Measurements from ENCODE around the gene GRID2.

GRID2 gene

DNA sequence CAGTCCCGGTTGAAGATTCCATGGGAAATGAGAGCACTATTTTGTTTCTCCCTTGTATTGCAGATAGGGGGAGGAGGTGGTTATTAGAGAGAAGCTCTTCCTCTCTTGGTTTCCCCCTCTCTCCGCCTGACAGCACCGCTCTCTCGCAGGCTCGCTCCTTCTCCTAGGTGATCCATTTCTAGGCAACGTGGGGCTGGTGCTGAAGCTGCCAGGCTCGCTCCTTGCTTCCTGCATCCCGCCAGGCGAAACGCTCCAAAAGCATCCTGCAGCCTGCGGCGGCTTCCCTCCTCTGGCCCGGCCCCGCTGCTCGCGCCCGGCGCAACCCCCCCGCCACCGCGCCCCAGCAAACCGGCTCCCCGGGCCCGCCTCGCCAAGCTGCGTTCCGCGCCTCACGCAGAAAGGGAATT, at the start of gene GRID2:
Gene GRID2 (plus strand): TSS at position 346 of the 407 bp plus-strand sequence.
- no peaks in the 10 kb centered on the region for H3K27me3 ChIP-seq (ENCODE audit: control insufficient read depth, insufficient read depth, low read length)
- peak within 1 kb of the TSS; percentile 72 for H3K4me3 ChIP-seq (ENCODE audit: low read depth, low read length)
- H3K9ac ChIP-seq (ENCODE audit: low read depth, low read length) = peak within 1 kb of the TSS; percentile 71

DNA sequence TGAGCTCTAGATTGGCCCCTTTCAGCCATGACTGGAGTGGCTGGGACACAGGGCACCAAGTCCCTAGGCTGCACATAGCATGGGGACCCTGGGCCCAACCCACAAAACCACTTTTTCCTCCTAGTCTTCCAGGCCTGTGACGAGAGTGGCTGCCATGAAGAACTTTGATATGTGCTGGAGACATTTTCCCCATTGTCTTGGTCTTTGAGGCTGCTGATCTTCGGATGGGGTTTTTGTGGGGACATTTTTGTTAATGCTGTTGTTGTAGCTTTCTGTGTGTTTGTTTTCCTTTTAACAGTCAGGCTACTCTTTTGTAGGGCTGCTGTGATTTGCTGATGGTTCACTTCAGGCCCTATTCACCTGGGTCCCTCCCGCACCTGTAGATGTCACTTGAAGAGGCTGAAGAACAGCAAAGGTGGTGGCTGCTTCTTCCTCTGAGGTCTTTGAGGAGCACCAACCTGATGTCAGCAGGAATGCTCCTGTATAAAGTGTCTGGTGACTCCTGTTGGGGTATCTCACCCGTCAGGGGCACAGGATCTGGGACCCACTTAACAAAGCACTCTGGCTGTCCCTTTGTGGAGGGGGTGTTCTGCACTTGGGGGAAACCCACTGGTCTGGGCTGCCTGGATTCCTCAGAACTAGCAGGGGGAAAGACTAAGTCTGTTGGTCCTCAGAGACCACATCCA, 49.6 kb upstream of the GRID2 start:
- Histone ChIP-seq H3K4me3 (ENCODE audit: low read depth, low read length) (no peak overlapping the region), H3K9me3 (ENCODE audit: control insufficient read depth, insufficient read depth, low read length) (peaks cover 6% of the 10 kb centered on the region), H3K36me3 (ENCODE audit: control insufficient read depth, insufficient read depth, low read length) (no peaks in the 10 kb centered on the region)

More for the DNA sequence above, at the start of gene GRID2:
- H3K9me3 ChIP-seq (ENCODE audit: control insufficient read depth, insufficient read depth, low read length) = no peaks in the 10 kb centered on the region
- no peaks in the 10 kb centered on the region for H3K36me3 ChIP-seq (ENCODE audit: control insufficient read depth, insufficient read depth, low read length)
- peaks cover 36% of the 10 kb centered on the region for H3K4me1 ChIP-seq (ENCODE audit: control insufficient read depth, insufficient read depth, low read length)

DNA sequence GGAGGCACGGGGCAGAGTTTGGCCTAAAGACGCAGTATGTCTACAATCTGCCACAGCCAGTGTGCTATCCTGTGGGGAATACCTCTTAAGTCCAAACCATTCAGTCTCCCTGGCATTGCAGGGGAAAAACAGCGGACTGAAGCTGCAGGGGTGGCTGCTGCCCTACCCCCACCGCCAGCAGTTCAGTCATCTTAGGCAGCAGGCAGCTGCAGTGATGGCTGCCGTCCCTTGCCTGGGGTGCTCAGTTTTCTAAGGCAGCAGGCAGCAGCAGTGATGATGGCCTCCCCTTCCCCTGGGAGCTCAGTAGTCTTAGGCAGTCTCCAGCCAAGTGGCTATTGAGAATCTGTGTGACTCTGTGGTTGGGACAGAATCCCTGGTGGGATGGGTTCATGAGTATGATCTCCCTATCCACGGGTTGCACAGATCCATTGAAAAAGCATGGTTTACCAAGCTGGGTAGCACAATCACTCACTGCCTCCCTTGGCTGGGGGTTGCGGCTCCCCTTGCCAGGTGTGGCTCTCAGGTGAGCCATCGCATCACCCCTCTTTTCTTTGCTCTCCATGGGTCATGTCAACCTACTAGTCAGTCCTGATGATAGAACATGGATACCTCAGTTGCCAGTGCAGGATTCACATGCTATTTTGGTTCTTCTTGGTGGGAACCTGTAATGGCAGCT, 48.9 kb upstream of the GRID2 start:
- H3K36me3 ChIP-seq (ENCODE audit: control insufficient read depth, insufficient read depth, low read length) = peaks cover 2% of the 10 kb centered on the region
- no peak overlapping the region for H3K9ac ChIP-seq (ENCODE audit: low read depth, low read length)
- H3K27me3 ChIP-seq (ENCODE audit: control insufficient read depth, insufficient read depth, low read length) = peaks cover 3% of the 10 kb centered on the region
- peaks cover 6% of the 10 kb centered on the region for H3K9me3 ChIP-seq (ENCODE audit: control insufficient read depth, insufficient read depth, low read length)
- H3K4me3 ChIP-seq (ENCODE audit: low read depth, low read length) = no peak overlapping the region
- H3K4me1 ChIP-seq (ENCODE audit: control insufficient read depth, insufficient read depth, low read length) = no peaks in the 10 kb centered on the region

More for the DNA sequence above, 49.6 kb upstream of the GRID2 start:
- no peak overlapping the region for H3K9ac ChIP-seq (ENCODE audit: low read depth, low read length)
- no peaks in the 10 kb centered on the region for H3K4me1 ChIP-seq (ENCODE audit: control insufficient read depth, insufficient read depth, low read length)
- peaks cover 8% of the 10 kb centered on the region for H3K27me3 ChIP-seq (ENCODE audit: control insufficient read depth, insufficient read depth, low read length)

DNA sequence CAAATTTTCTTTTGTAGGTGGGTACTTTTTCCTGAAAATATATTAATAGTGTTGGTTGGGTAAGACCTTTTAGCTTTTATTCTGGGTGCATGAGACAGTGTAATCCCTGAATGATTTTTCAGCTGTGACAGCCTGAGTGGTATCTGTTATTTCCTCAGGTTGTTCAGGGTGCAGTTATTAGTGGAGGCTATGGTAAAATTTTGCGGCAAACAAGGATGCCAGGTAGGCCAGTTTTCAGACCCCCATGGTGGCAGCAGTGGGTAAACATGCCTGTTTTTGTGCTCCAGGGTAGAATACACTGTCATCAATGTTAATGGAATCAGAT, 47.9 kb upstream of the GRID2 start:
- peaks cover 6% of the 10 kb centered on the region for H3K9me3 ChIP-seq (ENCODE audit: control insufficient read depth, insufficient read depth, low read length)
- no peaks in the 10 kb centered on the region for H3K4me1 ChIP-seq (ENCODE audit: control insufficient read depth, insufficient read depth, low read length)
- no peak overlapping the region for H3K4me3 ChIP-seq (ENCODE audit: low read depth, low read length)
- H3K36me3 ChIP-seq (ENCODE audit: control insufficient read depth, insufficient read depth, low read length) = peaks cover 3% of the 10 kb centered on the region
- H3K9ac ChIP-seq (ENCODE audit: low read depth, low read length) = no peak overlapping the region
- H3K27me3 ChIP-seq (ENCODE audit: control insufficient read depth, insufficient read depth, low read length) = no peaks in the 10 kb centered on the region

GRCh38 chr4:92257931-92258857, 45.6 kb upstream of the GRID2 start:
- H3K4me1 ChIP-seq (ENCODE audit: control insufficient read depth, insufficient read depth, low read length) = no peaks in the 10 kb centered on the region
- H3K9ac ChIP-seq (ENCODE audit: low read depth, low read length) = no peak overlapping the region
- H3K9me3 ChIP-seq (ENCODE audit: control insufficient read depth, insufficient read depth, low read length) = peaks cover 6% of the 10 kb centered on the region
- H3K4me3 ChIP-seq (ENCODE audit: low read depth, low read length) = no peak overlapping the region
- peaks cover 14% of the 10 kb centered on the region for H3K36me3 ChIP-seq (ENCODE audit: control insufficient read depth, insufficient read depth, low read length)
- H3K27me3 ChIP-seq (ENCODE audit: control insufficient read depth, insufficient read depth, low read length) = no peaks in the 10 kb centered on the region

GRCh38 chr4:92261256-92261655, 42.5 kb upstream of the GRID2 start:
- Histone ChIP-seq H3K4me1 (ENCODE audit: control insufficient read depth, insufficient read depth, low read length) (peaks cover 5% of the 10 kb centered on the region), H3K36me3 (ENCODE audit: control insufficient read depth, insufficient read depth, low read length) (peaks cover 16% of the 10 kb centered on the region), H3K27me3 (ENCODE audit: control insufficient read depth, insufficient read depth, low read length) (no peaks in the 10 kb centered on the region), H3K9me3 (ENCODE audit: control insufficient read depth, insufficient read depth, low read length) (no peaks in the 10 kb centered on the region), H3K9ac (ENCODE audit: low read depth, low read length) (no peak overlapping the region), H3K4me3 (ENCODE audit: low read depth, low read length) (no peak overlapping the region)

DNA sequence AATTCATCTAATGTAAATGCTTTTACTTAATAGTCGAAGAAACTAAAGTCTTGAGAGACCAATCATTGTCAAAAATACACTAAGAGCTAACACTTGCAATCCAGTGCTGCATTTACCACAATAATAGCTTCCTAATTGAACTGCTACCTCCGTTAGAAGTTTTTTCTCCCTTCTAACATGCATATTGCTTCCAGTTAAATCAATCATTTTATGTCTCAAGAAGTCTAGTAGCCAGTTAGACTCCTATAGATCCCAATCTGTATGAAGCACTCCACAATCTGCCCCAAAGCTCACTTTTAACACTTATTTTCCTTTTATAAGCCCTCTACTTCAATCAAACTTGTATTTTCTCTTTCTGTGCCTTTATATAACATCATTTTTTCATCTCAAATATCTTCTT, 41.4 kb upstream of the GRID2 start:
- Histone ChIP-seq H3K36me3 (ENCODE audit: control insufficient read depth, insufficient read depth, low read length) (peaks cover 16% of the 10 kb centered on the region), H3K4me1 (ENCODE audit: control insufficient read depth, insufficient read depth, low read length) (peaks cover 7% of the 10 kb centered on the region), H3K9me3 (ENCODE audit: control insufficient read depth, insufficient read depth, low read length) (no peaks in the 10 kb centered on the region), H3K4me3 (ENCODE audit: low read depth, low read length) (no peak overlapping the region), H3K27me3 (ENCODE audit: control insufficient read depth, insufficient read depth, low read length) (no peaks in the 10 kb centered on the region), H3K9ac (ENCODE audit: low read depth, low read length) (no peak overlapping the region)

- Histone ChIP-seq H3K9ac (ENCODE audit: low read depth, low read length) (no peak overlapping the region), H3K4me1 (ENCODE audit: control insufficient read depth, insufficient read depth, low read length) (peaks cover 10% of the 10 kb centered on the region), H3K4me3 (ENCODE audit: low read depth, low read length) (no peak overlapping the region), H3K27me3 (ENCODE audit: control insufficient read depth, insufficient read depth, low read length) (no peaks in the 10 kb centered on the region), H3K36me3 (ENCODE audit: control insufficient read depth, insufficient read depth, low read length) (peaks cover 22% of the 10 kb centered on the region), H3K9me3 (ENCODE audit: control insufficient read depth, insufficient read depth, low read length) (no peaks in the 10 kb centered on the region)
Observed at GRCh38 chr4:92263010-92263409, 40.8 kb upstream of the GRID2 start.

DNA sequence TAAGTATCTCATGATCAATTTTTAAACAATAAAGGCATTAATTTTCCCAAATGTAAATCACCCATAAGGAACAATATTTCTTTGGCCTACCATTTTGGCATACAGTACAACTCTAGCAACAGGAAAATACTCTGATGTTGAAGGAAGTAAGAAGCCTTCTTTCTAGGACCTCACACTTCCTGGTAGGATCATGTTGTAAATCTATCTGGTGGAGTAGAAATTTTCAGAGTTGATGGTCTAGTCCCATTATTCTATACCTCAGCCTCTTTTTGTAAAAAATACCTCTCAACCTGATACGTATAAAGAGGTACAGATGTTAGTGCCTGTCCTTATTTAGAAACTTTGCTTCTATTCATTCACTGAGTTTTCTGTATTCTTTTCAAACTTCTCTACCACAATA, 40.2 kb upstream of the GRID2 start:
- H3K4me3 ChIP-seq (ENCODE audit: low read depth, low read length) = no peak overlapping the region
- peaks cover 28% of the 10 kb centered on the region for H3K36me3 ChIP-seq (ENCODE audit: control insufficient read depth, insufficient read depth, low read length)
- peaks cover 10% of the 10 kb centered on the region for H3K4me1 ChIP-seq (ENCODE audit: control insufficient read depth, insufficient read depth, low read length)
- H3K9me3 ChIP-seq (ENCODE audit: control insufficient read depth, insufficient read depth, low read length) = no peaks in the 10 kb centered on the region
- no peaks in the 10 kb centered on the region for H3K27me3 ChIP-seq (ENCODE audit: control insufficient read depth, insufficient read depth, low read length)
- H3K9ac ChIP-seq (ENCODE audit: low read depth, low read length) = no peak overlapping the region

DNA sequence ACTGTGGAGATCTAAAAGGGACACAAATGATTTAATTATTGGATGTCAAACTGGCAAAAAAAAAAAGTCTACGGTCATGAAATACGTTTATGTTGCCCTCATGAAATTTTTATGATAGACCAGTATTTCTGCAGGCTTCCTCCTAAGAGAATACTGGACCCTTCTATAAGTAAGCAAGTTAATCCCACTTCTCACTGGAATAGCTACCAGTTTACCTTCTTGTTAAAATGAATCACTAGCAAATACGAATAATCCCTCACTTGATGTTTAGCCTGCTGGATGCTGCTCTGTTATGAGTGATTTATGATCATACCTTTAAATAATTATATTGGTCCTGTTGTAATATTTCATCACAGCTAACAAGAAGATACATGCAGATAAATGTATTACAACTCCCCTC, 39.6 kb upstream of the GRID2 start:
- H3K9me3 ChIP-seq (ENCODE audit: control insufficient read depth, insufficient read depth, low read length) = no peaks in the 10 kb centered on the region
- peaks cover 33% of the 10 kb centered on the region for H3K36me3 ChIP-seq (ENCODE audit: control insufficient read depth, insufficient read depth, low read length)

DNA sequence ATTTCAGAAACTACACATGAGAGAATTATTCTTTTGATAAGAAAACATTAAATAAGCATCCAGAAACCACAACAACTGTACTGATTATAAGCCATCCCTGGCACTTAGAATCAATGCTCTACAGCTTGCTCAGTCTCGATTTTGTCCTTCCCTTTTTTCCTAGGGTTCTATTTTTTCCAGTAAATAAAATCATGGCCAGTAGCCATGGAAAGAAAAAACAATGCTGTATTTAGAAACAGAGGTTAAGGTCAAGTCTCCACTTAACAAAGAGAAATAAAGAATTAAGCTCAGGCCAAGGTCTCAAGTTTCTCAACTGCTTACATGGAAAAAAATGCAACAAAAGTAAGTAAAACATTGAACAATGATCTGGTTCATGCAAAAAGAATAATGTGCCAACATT, 38.7 kb upstream of the GRID2 start:
- Histone ChIP-seq H3K9ac (ENCODE audit: low read depth, low read length) (no peak overlapping the region), H3K4me3 (ENCODE audit: low read depth, low read length) (no peak overlapping the region), H3K36me3 (ENCODE audit: control insufficient read depth, insufficient read depth, low read length) (peaks cover 31% of the 10 kb centered on the region), H3K27me3 (ENCODE audit: control insufficient read depth, insufficient read depth, low read length) (no peaks in the 10 kb centered on the region), H3K4me1 (ENCODE audit: control insufficient read depth, insufficient read depth, low read length) (peaks cover 10% of the 10 kb centered on the region), H3K9me3 (ENCODE audit: control insufficient read depth, insufficient read depth, low read length) (no peaks in the 10 kb centered on the region)

More for the DNA sequence above, 39.6 kb upstream of the GRID2 start:
- H3K4me3 ChIP-seq (ENCODE audit: low read depth, low read length) = no peak overlapping the region
- no peaks in the 10 kb centered on the region for H3K27me3 ChIP-seq (ENCODE audit: control insufficient read depth, insufficient read depth, low read length)
- H3K9ac ChIP-seq (ENCODE audit: low read depth, low read length) = no peak overlapping the region
- H3K4me1 ChIP-seq (ENCODE audit: control insufficient read depth, insufficient read depth, low read length) = peaks cover 10% of the 10 kb centered on the region
